Measurements from ENCODE around the gene SUGP1.
"Not testable (repeated sequence)": the region's sequence is repeated elsewhere in the genome, so short reads cannot be mapped to it uniquely, and the experiment has no call there.

Gene SUGP1

GRCh38 chr19:19261350-19262189, 58.7 kb downstream of the SUGP1 start:
- DNase-seq: peak; percentile 54 to 63 (median 62)

GRCh38 chr19:19260417-19261214, 59.7 kb downstream of the SUGP1 start:
- DNase-seq: no peak

- peak; percentile 60 to 67 (median 65) for DNase-seq
Observed at GRCh38 chr19:19259741-19260140, 60.6 kb downstream of the SUGP1 start.

GRCh38 chr19:19258589-19259338, 61.5 kb downstream of the SUGP1 start:
- DNase-seq: no peak

- no peak for DNase-seq
Observed at GRCh38 chr19:19257836-19258588, 62.3 kb downstream of the SUGP1 start.

GRCh38 chr19:19257137-19257536, 63.2 kb downstream of the SUGP1 start:
- no peak for DNase-seq

- DNase-seq: peak; percentile 28 to 52 (median 49)
Observed at GRCh38 chr19:19256072-19256969, 64.0 kb downstream of the SUGP1 start.

- not testable (repeated sequence) for DNase-seq
Observed at GRCh38 chr19:19253409-19253808, 66.9 kb downstream of the SUGP1 start.

- no peak for DNase-seq
Observed at GRCh38 chr19:19250196-19250801, 70.0 kb downstream of the SUGP1 start.

GRCh38 chr19:19240476-19240875, 79.8 kb downstream of the SUGP1 start:
- no peak for DNase-seq

- DNase-seq: no peak
Observed at GRCh38 chr19:19239675-19240074, 80.6 kb downstream of the SUGP1 start.

GRCh38 chr19:19238126-19238894, 82.0 kb downstream of the SUGP1 start:
- no peak for DNase-seq

- DNase-seq: no peak
Observed at GRCh38 chr19:19236173-19236572, 84.1 kb downstream of the SUGP1 start.

- DNase-seq: no peak
Observed at GRCh38 chr19:19234220-19234816, 86.0 kb downstream of the SUGP1 start.

- no peak for DNase-seq
Observed at GRCh38 chr19:19232261-19232721, 88.0 kb downstream of the SUGP1 start.

- no peak for DNase-seq
Observed at GRCh38 chr19:19230999-19231398, 89.3 kb downstream of the SUGP1 start.

- no peak for DNase-seq
Observed at GRCh38 chr19:19229701-19230100, 90.6 kb downstream of the SUGP1 start.

- DNase-seq: no peak
Observed at GRCh38 chr19:19227217-19227616, 93.1 kb downstream of the SUGP1 start.

- DNase-seq: no peak
Observed at GRCh38 chr19:19226663-19227062, 93.6 kb downstream of the SUGP1 start.

GRCh38 chr19:19226204-19226603, 94.1 kb downstream of the SUGP1 start:
- no peak for DNase-seq

Data from suppressor macrophage treated with lipopolysaccharide for 1 hour (primary cell).